NCI-H2029 treated with DMSO at 0.1 percent for 48 hours (cell line): ENCODE results near the gene PPARD.

Experiments
- DNase-seq: peaks from one replicate; lab custom pipeline; 2025; lab: John Stamatoyannopoulos, UW

PPARD gene

DNA sequence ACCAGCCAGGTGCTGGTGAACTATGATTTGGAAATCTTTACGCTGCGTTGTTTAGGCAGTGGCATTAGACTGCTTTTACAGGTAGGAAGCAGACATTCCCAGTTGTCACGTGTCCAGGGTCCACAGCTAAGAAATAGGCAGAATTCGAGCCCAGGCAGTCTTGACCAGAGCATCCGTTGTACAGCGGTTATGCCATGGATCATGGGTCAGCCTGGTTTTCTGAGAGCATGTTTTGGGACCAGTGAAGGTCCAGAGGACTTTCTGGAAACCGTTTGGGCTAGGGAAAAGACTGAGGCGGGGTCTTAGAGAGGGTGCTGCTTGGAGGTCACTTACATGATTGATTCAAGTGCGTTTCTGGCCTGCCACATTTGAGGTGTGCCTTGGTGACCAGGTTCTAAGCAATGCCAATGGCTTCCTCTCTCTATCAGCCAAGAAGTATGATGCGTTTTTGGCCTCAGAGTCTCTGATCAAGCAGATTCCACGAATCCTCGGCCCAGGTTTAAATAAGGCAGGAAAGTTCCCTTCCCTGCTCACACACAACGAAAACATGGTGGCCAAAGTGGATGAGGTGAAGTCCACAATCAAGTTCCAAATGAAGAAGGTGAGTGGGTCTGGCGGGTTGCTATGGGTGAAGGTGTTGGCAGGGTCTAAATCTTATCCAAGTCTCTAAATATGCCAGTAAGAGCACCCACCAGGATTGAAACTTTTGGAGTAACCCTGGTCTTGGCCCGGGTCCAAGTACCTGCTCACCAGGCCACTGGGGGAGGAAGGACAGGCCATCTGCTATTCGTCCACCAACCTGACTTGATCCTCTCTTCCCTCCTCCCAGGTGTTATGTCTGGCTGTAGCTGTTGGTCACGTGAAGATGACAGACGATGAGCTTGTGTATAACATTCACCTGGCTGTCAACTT is 127.6 kb downstream of the PPARD start:
- no peak for DNase-seq

DNA sequence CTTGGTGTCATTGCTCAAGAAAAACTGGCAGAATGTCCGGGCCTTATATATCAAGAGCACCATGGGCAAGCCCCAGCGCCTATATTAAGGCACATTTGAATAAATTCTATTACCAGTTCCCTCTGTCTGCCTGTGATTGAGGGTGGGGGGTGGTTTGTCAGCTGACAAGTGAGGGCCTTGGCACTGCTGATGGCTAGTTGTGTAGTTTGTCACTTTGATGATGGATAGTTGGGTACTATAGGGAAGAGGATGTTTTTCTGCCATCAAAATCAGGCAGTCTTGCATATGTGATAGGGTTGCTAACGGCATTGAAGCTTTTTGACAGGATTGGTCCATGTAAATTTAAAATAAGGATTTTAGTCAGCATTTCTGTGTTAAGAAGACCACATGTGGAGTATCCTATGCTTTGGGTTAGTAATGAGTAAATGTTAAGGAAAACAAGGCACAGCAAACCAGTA is 128.3 kb downstream of the PPARD start:
- DNase-seq = no peak

DNA sequence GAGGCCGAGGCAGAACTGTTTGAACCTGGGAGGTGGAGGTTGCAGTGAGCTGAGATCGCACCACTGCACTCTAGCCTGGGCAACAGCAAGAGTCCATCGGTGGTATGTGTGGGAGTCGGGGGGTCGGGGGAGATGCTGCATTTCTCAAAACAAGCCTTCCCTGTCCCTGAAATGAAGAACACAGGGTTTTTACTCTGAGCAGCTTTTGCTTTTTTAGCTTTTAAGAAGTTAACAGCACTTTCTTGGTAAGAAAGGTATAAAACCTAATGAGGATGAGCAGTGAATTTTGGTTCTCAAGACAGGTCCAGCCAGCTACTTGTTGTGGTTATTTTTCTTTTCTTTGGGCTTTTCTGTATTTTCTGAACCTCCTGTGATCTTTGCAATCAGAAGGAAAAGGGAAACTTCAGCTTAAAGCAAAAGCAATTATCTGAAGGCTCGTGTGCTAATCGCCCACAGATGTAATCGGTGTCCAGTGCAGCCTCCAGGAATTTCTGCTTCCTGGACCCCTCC is 129.5 kb downstream of the PPARD start:
- no peak for DNase-seq

DNA sequence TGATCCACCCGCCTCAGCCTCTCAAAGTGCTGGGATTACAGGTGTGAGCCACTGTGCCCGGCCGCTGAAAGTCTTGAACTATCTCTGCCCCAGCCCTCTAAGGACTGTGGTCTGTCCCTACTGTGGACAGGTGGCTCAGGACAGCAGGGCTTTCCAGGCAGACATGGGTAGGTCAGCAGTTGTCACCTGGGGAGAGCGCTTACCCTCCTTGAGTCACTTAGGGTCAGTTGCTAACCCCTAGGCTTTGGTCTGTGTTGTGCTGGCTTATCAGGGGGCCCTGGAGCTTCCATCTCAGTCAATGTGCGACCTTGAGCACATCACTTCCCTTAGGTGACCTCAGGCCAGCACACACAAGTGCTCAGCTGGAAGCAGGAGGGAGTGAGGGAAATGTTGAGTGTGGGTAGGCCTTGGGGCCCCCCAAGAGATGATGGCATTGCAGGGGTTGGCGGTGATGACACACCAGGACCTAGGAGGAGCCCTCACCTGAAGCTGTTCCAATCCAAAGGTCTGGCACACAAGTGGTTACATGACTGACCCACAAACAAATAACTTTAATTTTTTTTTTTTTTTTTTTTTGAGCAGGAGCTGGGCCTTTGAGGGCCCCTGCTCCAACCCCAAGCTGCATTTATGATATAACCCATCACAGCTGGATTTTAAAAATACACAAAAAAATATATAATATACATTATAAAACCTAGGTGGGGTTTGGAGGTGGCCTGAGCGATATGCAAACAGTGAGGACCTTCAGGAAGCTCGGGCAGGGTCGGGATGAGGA is 130.9 kb downstream of the PPARD start:
- DNase-seq = no peak

DNA sequence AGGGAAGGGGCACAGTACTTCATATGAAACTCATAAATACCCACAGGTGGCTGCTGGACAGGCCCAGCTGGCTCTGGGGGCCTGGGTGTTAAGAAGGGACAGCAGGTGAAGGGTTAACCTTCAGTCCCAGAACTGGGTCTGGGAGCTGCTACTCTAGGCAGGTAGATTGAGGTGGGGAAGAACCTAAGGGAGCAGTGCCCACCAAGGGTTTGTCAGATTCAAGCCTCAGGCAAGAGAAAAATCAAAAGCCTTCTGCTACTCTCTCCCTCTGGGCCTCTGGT is 131.4 kb downstream of the PPARD start:
- DNase-seq = no peak

DNA sequence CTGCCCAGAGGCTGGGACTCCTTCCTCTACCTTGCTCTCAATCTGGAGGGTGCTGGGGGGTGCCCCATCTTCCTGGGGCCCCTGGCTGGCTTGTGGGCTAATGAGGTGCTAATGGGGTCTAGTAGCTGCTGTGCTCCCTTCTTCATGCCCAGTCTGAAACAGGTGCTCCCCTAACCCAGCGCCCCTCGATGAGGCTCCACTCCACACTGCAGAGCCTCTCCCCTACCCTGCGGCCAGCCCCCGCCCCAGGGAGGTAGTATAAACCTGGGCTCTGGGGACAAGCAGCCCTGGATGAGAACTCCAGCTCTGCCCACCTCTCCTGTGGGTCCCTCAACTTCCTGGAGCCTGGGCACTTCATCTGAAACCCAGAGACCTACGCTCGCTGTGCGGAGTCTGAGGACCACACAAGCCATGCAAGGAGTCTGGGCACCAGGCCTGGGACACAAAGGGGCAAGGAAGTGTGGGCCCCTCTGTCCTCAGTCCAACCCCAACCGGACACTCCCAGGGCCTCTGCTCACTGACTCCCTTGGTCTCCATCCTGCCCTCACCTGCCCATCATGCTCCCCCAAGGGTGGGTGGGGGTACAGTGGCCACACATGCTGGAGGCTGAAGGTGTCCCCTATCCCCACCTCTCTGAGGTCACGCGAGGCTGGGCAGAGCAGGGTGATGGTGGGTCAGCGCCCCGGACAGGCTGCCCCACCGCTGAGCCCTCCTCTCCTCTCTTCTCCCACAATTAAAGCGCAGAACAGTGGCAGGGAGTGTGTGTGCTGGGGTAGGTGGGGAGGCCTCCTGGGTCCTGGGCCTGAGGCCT is 132.0 kb downstream of the PPARD start:
- DNase-seq = no peak

DNA sequence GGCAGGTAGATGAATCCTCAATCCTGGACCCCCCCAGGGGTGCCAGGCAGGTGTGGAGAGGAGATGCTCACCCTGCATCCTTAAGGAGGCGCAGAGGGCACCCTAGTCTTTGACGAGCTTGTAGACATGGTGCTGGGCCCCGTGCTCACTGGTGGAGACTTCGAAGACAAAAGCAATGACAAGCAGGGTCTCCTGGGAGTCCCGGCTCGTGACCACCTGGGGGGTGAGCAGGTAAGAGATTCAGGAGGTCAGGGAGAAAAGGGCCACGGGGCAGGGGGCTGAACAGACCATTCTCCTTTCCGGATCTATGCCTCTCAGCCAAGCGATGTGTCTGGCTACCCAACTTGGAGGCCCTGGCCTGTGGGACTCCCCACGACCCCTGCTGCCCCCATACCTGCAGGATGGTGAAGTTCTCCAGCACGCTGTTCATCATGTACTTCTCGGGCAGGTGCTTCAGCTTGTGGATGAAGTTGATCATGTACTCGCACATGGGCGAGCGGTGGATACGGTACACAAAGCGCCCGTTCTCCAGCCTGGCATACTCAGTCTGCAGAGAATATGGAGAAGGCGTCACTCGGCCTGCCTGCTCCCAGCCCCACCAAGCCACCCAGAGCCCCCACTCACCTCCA is 132.7 kb downstream of the PPARD start:
- DNase-seq = no peak

DNA sequence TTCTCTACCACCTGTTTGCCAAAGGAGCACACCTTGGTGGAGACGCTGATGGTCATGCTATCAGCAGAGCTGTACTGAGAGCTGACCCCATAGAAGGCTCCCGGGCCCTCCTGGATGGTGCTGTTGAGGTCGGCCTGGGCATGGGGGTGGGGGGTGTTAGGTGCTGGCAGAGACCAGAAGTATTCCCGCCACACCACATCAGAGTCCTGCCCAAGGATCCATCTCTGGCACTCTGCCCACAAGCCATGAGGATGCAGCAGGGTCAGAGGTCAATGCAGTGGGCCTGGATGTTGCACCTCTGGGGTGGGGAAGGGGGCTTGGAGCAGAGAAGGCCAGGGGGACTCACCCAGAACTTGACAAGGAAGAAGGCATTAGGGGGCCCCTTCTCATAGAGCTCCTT is 133.2 kb downstream of the PPARD start:
- DNase-seq = no peak

DNA sequence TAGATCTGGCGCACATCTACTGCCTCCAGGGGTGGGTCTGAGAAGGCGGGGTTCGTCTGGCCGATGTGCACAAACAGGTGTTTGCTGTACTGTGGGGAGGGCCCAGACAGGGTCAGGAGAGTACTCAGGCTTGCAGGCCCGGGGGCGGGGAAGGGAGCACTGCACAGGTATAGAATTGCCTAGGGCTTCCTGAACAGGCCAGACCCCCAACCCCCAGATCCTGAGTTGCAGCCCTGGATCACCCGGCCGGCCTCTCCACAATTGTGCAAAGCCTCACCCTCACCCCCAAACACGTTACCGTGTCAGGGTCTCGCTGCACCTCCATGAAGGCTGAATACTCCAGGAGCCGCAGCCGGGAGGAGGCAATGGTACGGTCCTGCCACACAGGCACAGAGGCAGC is 133.6 kb downstream of the PPARD start:
- DNase-seq = no peak

DNA sequence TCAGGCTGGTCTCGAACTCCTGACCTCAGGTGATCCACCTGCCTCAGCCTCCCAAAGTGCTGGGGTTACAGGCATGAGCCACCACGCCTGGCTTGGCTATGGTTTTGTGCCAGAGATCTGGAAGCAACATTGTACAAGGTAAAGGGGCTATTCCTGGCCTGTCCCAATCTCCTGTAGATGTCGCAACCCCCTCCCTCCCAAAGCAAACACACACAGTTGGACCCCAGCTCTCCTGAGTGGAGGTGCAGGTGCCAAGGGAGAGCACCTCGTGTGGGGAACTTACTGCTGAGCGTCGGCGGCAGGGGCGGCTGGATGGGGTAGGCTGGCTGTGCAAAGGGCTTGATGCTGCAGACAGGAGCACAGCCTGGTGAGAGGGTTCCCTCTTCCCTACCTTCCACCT is 134.7 kb downstream of the PPARD start:
- DNase-seq = no peak
